Right kidney (tissue), 9 donors: ENCODE measurements around the gene PSMD7.

Experiments used
- DNase-seq: peaks from one replicate; pipeline ENCODE4 v3.0.0-alpha.2; 2016
- long read RNA-seq, 8 donors: transcript quantifications; one replicate each; lab custom pipeline, GENCODE V29; 2026

Gene PSMD7
- long read RNA-seq, donor 1, transcript PSMD7-201 (7 exons, 1,670 nt): major isoform, 54 of 85 reads
- long read RNA-seq, donor 1, transcript PSMD7-202 (2 exons, 724 nt): minor isoform, 13 of 85 reads
- long read RNA-seq, donor 1, partial matches to known transcripts: 16 of 85 reads
- long read RNA-seq, donor 1, other reads (novel, unspliced or antisense): 0 of 85 reads
- long read RNA-seq, donor 2, transcript PSMD7-202 (2 exons, 724 nt): minor isoform, 7 of 31 reads
- long read RNA-seq, donor 2, transcript PSMD7-201 (7 exons, 1,670 nt): major isoform, 24 of 31 reads
- long read RNA-seq, donor 2, partial matches to known transcripts: 0 of 31 reads
- long read RNA-seq, donor 2, other reads (novel, unspliced or antisense): 0 of 31 reads
- long read RNA-seq, donor 3, transcript PSMD7-201 (7 exons, 1,670 nt): major isoform, 21 of 37 reads
- long read RNA-seq, donor 3, partial matches to known transcripts: 12 of 37 reads
- long read RNA-seq, donor 3, other reads (novel, unspliced or antisense): 0 of 37 reads
- long read RNA-seq, donor 4, transcript PSMD7-201 (7 exons, 1,670 nt): major isoform, 42 of 68 reads
- long read RNA-seq, donor 4, partial matches to known transcripts: 18 of 68 reads
- long read RNA-seq, donor 4, other reads (novel, unspliced or antisense): 0 of 68 reads
- long read RNA-seq, donor 5, transcript PSMD7-201 (7 exons, 1,670 nt): major isoform, 51 of 68 reads
- long read RNA-seq, donor 5, transcript PSMD7-202 (2 exons, 724 nt): minor isoform, 5 of 68 reads
- long read RNA-seq, donor 5, partial matches to known transcripts: 11 of 68 reads
- long read RNA-seq, donor 5, other reads (novel, unspliced or antisense): 0 of 68 reads
- long read RNA-seq, donor 6, transcript PSMD7-201 (7 exons, 1,670 nt): major isoform, 27 of 50 reads
- long read RNA-seq, donor 6, transcript PSMD7-202 (2 exons, 724 nt): minor isoform, 10 of 50 reads
- long read RNA-seq, donor 6, partial matches to known transcripts: 13 of 50 reads
- long read RNA-seq, donor 6, other reads (novel, unspliced or antisense): 0 of 50 reads
- long read RNA-seq, donor 7: 0 reads
- long read RNA-seq, donor 8, transcript PSMD7-201 (7 exons, 1,670 nt): major isoform, 38 of 65 reads
- long read RNA-seq, donor 8, partial matches to known transcripts: 21 of 65 reads
- long read RNA-seq, donor 8, other reads (novel, unspliced or antisense): 0 of 65 reads

DNA sequence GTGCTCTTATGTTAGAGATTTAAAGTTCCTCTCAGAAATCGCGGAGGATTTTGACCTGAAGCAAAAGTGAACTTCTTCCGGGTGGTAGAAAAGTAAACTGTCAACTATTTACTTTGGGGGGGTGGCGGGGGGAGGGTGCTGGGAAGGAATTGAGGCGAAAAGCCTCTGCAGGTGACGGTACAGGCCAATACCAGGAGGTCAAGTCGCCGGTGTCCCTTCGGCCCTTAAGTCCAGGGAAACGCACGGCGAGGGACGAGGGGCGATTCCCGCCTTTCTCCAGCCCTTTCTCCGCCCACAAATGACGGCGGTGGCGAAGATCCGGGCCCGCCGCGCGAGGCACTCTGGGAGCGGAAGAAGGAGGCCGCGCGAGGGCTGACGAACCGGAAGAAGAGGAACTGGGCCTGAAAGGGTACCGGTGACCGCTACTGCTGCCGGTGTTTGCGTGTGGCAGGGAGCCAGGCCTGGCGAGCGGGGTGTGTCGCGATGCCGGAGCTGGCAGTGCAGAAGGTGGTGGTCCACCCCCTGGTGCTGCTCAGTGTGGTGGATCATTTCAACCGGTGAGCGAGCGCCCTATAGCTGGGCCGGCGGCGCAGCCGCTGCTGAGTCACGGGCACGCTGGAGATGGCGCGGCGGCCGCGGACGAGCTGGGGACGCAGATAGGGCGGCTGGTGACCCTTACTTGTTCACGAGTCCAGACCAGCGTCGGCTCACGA, at the start of gene PSMD7:
Gene PSMD7 (plus strand): TSS at position 383 of the 713 bp plus-strand sequence. CDS start 101 bp downstream, at position 484.
- peak; percentile 95 for DNase-seq

DNA sequence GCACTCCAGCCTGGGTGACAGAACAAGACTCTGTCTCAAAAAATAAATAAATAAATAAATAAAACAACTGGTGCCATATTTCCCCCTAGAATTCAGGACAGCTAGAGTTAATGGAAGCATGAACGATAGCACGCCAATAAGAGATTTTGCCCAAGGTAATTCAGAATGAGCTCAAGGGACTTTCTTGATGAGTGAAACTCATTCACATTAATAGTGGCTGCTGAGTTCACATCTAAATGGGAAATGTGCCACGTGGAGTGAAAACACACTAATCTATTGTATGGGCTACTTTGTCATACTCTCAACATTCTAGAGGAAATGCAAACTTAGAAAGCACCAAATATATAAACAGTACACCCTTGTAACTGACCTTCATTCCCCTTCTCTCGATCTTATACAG, 47.4 kb upstream of the PSMD7 start:
- DNase-seq: no peak

- DNase-seq: no peak
Measured at GRCh38 chr16:74249846-74250245, 46.8 kb upstream of the PSMD7 start.

DNA sequence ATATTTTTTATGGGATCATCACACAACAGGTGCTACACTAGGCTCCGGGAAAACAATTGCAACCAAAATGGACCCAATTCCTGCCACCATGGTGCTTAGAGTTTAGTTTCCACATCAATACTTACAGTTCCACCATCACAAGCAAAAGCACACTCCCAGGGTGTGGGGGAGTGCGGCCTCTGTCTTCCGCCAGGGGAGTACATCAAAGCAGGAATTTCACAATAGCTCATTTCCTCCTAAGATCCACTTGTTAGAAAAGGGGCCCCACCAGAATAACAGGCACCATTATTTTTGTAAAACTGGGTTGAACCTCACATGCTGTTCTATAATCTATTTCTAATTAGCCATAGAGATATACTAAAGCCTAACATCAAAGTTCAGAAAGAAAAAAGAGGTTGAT, 44.3 kb upstream of the PSMD7 start:
- DNase-seq: no peak

GRCh38 chr16:74253161-74253938, 43.3 kb upstream of the PSMD7 start:
- DNase-seq: no peak

DNA sequence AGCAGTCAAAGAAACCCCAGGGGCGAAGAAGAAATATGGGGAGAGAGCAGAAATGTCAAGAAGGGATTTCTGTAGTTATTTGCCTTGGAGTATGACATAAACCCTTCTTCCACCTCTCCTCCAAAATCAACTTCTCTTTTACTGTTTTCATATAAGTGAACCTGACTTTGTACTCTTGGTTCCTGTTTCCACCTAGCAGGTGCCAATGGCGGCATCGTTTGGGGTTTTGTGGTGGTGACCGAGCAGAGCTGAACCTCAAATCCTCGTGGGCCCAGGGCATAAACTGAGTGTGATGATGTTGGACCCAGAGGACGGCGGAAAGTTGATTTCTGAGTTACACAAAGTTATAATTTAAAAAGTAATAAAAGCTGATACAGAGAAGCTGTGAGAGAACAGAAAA, 39.6 kb upstream of the PSMD7 start:
- no peak for DNase-seq

DNA sequence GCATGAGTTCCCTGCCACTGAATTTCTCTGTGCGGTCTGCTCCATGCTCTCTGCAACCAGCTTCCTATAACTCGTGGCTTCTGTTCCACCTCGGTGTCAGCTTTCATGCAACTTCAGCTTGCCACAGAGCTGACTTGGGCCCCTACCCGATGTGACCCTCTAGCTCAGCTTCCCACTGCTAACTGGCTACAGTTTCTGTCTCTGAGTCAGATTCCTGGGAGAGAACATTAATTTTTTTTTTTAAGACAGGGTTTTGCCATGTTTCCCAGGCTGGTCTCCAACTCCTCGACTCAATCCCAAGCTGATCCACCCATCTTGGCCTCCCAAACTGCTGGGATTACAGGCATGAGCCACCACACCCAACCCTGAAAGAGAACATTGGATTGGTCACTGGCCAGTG, 35.5 kb upstream of the PSMD7 start:
- no peak for DNase-seq

- DNase-seq: no peak
Measured at GRCh38 chr16:74264811-74265210, 31.8 kb upstream of the PSMD7 start.

GRCh38 chr16:74268372-74268782, 28.2 kb upstream of the PSMD7 start:
- DNase-seq: peak; percentile 20

- DNase-seq: no peak
Measured at GRCh38 chr16:74271872-74272271, 24.7 kb upstream of the PSMD7 start.

GRCh38 chr16:74275031-74275636, 21.5 kb upstream of the PSMD7 start:
- no peak for DNase-seq

DNA sequence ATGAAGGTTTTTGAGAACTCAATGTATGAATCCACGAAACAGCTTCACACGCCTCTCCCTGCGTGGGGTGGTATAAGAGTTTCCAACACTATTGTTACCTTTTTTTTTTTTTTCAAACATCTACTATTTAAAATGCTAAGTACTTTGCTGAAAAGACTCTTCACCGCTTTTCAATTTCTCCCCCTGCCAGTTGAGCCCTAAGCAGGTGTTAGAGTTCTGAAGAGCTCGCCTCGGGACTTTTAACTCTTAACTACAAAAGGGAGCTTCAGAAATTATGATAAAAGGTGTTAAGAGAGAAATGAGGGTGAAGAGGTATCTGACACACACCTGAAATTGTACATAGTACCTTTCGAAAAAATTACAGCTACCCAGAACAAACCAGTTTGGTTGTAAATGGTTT, 20.9 kb upstream of the PSMD7 start:
- DNase-seq: no peak

- no peak for DNase-seq
Measured at GRCh38 chr16:74277974-74278373, 18.6 kb upstream of the PSMD7 start.

- DNase-seq: no peak
Measured at GRCh38 chr16:74279266-74279665, 17.3 kb upstream of the PSMD7 start.

GRCh38 chr16:74279805-74280204, 16.8 kb upstream of the PSMD7 start:
- DNase-seq: no peak

DNA sequence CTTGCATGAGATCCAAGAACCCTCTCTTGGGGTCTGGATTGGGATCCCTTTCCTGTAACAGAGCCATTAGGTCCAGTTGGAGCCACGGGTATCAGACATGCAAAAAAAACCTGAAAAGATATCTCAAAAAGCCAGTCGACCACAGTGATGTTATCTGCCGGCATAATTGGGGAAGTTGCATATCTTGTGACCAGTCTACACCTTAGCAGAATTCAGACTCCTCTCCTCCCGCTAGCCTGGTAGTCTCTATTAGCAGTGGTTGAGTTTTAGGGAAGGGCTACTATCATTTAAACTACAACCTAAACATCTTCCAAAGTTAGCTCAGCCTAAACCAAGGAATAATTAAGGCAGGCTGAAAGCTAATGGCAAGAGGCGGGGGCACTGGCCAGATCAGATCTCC, 16.2 kb upstream of the PSMD7 start:
- no peak for DNase-seq

GRCh38 chr16:74281300-74281699, 15.3 kb upstream of the PSMD7 start:
- no peak for DNase-seq

DNA sequence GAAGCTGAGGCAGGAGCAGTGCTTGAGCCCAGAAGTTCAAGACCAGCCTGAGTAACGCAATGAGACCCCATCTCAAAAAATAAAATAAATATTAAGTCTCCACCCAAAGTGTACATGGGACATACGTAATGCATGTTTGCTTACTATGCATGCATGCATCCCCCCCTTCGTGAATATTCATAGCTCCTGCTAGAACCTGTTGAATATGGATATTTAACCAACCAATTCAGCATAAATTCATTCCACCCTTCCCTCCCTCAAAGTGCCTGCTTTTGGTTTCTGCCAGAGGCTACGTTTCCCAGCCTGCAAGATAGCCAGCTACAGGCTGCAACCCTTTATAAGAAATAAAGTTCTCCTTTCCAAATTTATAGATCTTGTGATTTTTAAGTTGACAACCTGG, 12.9 kb upstream of the PSMD7 start:
- no peak for DNase-seq

GRCh38 chr16:74288065-74288464, 8.5 kb upstream of the PSMD7 start:
- no peak for DNase-seq

DNA sequence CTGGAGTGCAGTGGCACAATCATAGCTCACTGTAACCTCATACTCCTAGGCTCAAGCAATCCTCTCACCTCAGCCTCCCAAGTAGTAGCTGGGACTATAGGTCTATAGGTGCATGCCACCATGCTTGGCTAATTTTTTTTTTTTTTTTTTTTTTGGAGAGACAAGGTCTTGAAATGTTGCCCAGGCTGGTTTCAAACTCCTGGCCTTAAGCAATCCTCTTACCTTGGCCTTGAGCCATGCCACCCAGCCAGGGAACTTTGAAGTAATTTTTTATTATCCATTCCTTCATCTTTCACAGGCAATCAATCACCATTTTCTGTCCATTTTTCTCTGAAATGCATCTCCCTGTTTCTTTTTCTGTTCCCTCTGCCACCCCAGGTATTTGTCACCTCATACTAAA, 6.3 kb upstream of the PSMD7 start:
- DNase-seq: no peak

DNA sequence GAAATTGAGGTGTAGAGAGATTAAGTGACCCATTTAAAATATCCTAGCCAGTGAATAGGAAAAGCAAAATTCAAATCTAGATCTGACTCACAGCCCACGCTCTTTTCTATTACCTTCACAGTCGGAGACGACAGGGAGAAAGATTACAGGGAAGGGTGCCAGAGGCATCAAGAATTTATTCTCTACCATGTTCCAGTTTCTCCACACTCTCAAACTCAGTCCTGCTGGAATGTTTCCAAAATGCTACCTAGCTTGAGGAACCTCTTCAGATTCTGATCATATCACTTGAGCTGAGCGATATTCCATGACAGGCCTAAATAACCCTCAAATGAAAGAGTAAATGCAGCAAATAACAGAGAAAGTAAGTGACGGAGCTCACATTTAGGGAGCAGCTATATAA, 5.4 kb upstream of the PSMD7 start:
- no peak for DNase-seq
